T-helper 17 cell (primary cell): ENCODE measurements around the gene GSE1. TPM values are rescaled to one million over a fixed set of nuclear protein-coding genes. Genes with fewer than 3 reads are reported as not detected.
"Not testable (repeated sequence)": the region's sequence is repeated elsewhere in the genome, so short reads cannot be mapped to it uniquely, and the experiment has no call there.

ENCODE experiments used
- ATAC-seq: fragments of 150-1000 bp; cut with Tn5 transposase; 2 replicates; pipeline ENCODE4 v1.10.0; 2021; ENCODE audit warnings: mild to moderate bottlenecking, moderate library complexity
- DNase-seq, 3 donors: peaks; one replicate each; pipeline versions ENCODE4 v3.0.0 to v3.0.0-alpha.2; 2020 to 2021
- H3K9me3 ChIP-seq: one replicate; pipeline ENCODE4 v1.7.0; 2013; ENCODE audit warnings: low read length, mild to moderate bottlenecking; ENCODE audit not compliant: control insufficient read depth, poor library complexity, severe bottlenecking
- H3K27ac Mint-ChIP-seq: one replicate; pipeline ENCODE4 v1.8.0; 2022; ENCODE audit warnings: mild to moderate bottlenecking, moderate library complexity, mixed read lengths
- H3K27me3 Mint-ChIP-seq: one replicate; pipeline ENCODE4 v1.8.0; 2022; ENCODE audit warnings: mixed read lengths
- H3K36me3 Mint-ChIP-seq: one replicate; pipeline ENCODE4 v1.8.0; 2022; ENCODE audit warnings: low read depth, mixed read lengths
- H3K4me1 Mint-ChIP-seq: one replicate; pipeline ENCODE4 v1.8.0; 2022; ENCODE audit warnings: mild to moderate bottlenecking, mixed read lengths
- H3K4me3 Mint-ChIP-seq: one replicate; pipeline ENCODE4 v1.8.0; 2022; ENCODE audit warnings: mild to moderate bottlenecking, moderate library complexity, mixed read lengths
- total RNA-seq, 4 donors: library from RNA in 2 of 4; stranded (reverse) in 2 of 4; gene quantifications; one replicate each; pipeline ENCODE4 v1.2.3 and lab custom pipeline; 2022 to 2026

The GSE1 gene
- total RNA-seq, 2 donors from 2014 or later, result 39.1 to 40.9 TPM

DNA sequence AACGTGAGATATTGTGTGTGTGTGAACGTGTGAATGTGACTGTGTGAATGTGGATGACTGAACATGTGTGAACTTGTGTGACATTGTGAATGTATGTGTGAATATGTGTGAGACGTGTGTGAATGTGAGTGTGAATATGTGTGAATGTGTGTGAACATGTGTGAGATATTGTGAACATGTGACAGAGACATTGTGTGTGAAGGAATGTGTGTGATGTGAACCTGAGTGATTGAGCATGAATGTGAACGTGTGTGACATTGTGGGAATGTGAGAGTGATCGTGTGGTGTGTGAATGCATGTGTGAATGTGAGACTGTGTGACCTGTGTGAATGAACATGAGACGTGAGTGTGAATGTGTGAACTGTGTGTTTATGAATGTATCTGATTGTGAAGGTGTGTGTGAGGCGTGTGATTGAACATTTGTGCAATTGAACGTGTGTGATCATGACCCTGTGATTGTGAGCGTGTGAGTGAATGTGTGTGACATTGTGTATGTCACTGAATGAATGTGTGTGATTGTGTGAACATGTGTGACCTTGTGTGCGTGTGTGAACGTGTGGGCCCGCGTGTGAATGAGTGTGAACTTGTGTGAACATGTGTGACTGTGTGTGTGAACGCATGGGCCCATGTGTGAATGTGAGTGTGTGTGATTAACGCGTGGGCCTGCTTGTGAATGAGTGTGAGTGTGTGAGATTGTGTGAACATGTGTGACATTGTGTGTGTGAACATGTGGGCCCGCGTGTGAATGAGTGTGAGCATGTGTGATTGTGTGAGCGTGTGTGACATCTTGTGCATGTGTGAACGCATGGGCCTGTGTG lies 23.2 kb upstream of the GSE1 start:
- no peak for ATAC-seq
- H3K36me3 Mint-ChIP-seq, result no peaks in the 10 kb centered on the region

DNA sequence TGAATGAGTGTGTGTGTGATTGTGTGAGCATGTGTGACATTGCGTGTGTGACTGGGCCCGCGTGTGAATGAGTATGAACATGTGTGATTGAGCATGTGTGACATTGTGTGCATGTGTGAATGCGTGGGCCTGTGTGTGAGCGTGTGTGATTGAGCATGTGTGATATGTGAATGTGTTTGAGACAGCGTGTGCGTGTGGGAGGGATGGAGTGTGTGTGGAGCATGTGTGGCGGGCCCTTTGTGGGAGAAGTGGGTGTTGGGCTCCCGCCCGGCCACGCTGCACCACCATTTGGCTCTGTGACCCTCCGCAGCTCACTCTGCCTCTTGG lies 22.7 kb upstream of the GSE1 start:
- H3K4me1 Mint-ChIP-seq, result peaks cover 2% of the 10 kb centered on the region
- H3K36me3 Mint-ChIP-seq, result no peaks in the 10 kb centered on the region
- H3K9me3 ChIP-seq, result no peaks in the 10 kb centered on the region
- H3K4me3 Mint-ChIP-seq, result no peak overlapping the region
- H3K27ac Mint-ChIP-seq, result no peak overlapping the region
- ATAC-seq (no peak), DNase-seq (no peak)
- no peaks in the 10 kb centered on the region for H3K27me3 Mint-ChIP-seq

More for the DNA sequence above, 23.2 kb upstream of the GSE1 start:
- Mint-ChIP-seq H3K4me3 (no peak overlapping the region), H3K4me1 (peaks cover 2% of the 10 kb centered on the region), H3K27me3 (no peaks in the 10 kb centered on the region), H3K27ac (no peak overlapping the region)
- no peaks in the 10 kb centered on the region for H3K9me3 ChIP-seq
- DNase-seq, result no peak

- no peaks in the 10 kb centered on the region for H3K9me3 ChIP-seq
- no peaks in the 10 kb centered on the region for H3K36me3 Mint-ChIP-seq
- H3K27ac Mint-ChIP-seq, result peak overlapping the region; percentile 6
- peaks cover 2% of the 10 kb centered on the region for H3K4me1 Mint-ChIP-seq
- ATAC-seq (no peak), DNase-seq (no peak)
- H3K27me3 Mint-ChIP-seq, result no peaks in the 10 kb centered on the region
- H3K4me3 Mint-ChIP-seq, result no peak overlapping the region
Measured at GRCh38 chr16:85591381-85591780, 21.7 kb upstream of the GSE1 start.

DNA sequence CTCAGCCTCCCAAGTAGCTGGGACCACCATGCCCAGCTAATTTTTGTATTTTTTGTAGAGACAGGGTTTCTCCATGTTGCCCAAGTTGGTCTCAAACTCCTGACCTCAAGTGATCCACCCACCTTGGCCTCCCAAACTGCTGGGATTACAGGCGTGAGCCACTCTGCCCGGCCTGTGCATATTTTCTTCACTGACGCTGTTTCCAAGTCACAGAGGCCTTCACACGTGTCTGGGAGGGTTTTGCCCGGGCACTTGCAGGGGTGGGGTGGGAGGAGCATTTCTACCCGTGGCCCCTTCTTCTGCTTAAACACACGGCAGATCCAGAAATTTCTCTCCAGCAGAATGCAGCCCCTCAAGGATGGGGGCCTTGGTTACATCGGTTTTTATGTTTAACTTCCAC lies 20.8 kb upstream of the GSE1 start:
- H3K4me3 Mint-ChIP-seq, ATAC-seq: not testable (repeated sequence)
- peak overlapping the region; percentile 6 for H3K27ac Mint-ChIP-seq

GRCh38 chr16:85592700-85593493 lies 20.2 kb upstream of the GSE1 start:
- H3K9me3 ChIP-seq, result no peaks in the 10 kb centered on the region
- H3K4me3 Mint-ChIP-seq, result no peak overlapping the region
- H3K27ac Mint-ChIP-seq, result no peak overlapping the region
- no peaks in the 10 kb centered on the region for H3K36me3 Mint-ChIP-seq
- no peak for DNase-seq
- ATAC-seq, result no peak
- H3K4me1 Mint-ChIP-seq, result peaks cover 5% of the 10 kb centered on the region
- H3K27me3 Mint-ChIP-seq, result no peaks in the 10 kb centered on the region

More for the DNA sequence above, 20.8 kb upstream of the GSE1 start:
- H3K4me1 Mint-ChIP-seq, H3K27me3 Mint-ChIP-seq, H3K36me3 Mint-ChIP-seq, DNase-seq, H3K9me3 ChIP-seq: not testable (repeated sequence)

GRCh38 chr16:85593494-85594221 lies 19.5 kb upstream of the GSE1 start:
- Mint-ChIP-seq H3K36me3 (no peaks in the 10 kb centered on the region), H3K4me1 (peaks cover 5% of the 10 kb centered on the region), H3K27ac (no peak overlapping the region), H3K4me3 (no peak overlapping the region), H3K27me3 (no peaks in the 10 kb centered on the region)
- no peak for ATAC-seq
- no peaks in the 10 kb centered on the region for H3K9me3 ChIP-seq
- no peak for DNase-seq

DNA sequence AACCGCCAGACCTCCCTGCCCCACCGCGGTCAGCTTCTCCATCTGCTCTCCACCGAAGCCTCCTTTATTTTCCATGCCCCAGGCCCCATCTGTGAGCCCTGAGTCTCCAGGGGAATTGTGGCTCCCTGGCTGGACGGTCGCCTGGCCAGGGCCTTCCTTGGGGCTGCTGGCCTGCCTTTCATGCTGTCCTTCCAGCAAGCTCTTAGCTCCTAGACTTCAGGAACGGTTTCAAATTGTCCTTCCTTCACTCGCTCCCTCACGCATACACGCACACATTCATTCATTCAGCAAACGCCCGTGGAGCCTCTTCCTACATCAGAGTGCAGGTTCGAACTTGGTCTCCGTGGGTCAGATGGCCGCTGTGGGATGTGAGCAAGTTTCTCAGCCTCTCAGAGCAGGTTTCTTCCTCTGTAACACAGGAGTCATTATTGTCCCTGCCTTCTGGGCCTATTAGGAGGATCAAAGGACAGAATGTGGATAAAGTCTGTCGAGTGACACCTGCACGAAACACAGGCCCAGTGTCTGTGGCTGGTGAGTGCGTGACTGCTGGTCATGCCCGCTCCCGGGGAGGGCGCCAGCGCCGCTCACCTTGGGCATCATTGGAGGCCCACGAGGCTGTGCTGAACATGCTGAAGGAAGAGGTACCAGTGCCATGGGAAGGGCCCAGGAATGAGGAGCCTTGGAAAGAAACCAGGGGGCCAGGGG lies 18.7 kb upstream of the GSE1 start:
- H3K27ac Mint-ChIP-seq, result no peak overlapping the region
- H3K36me3 Mint-ChIP-seq, result no peaks in the 10 kb centered on the region
- H3K9me3 ChIP-seq, result no peaks in the 10 kb centered on the region
- no peak for ATAC-seq
- H3K27me3 Mint-ChIP-seq, result no peaks in the 10 kb centered on the region
- H3K4me3 Mint-ChIP-seq, result no peak overlapping the region
- no peak for DNase-seq
- H3K4me1 Mint-ChIP-seq, result peaks cover 7% of the 10 kb centered on the region

DNA sequence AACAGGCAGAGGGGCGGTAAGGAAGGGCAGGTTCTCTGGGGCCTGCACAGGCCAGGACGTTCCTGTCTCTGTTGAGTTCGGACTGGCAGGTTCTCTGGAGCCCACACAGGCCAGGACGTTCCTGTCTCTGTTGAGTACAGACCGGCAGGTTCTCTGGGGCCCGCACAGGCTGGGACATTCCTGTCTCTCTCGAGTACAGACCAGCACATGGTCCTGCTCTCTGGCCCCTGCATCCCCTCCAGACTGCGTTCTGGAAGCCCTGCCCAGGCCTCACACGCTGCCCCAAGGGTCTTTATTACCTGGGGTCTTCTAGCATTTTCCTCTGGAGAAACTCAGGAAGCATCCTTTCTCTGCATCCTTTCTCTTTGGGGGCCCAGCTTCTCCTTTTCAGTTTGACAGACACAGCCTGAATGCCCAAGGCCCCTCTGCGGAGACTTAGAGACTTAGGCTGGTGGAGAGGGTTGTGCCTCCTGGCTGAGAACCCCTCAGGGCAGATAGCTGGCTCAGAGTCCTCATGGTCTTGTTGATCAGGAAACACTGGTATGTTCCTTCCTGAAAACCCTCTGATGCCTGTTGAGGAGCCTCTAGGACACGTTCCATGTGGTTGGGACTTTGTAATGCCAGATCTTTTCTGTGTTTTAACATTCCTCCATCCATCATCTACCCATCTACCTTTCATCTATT lies 18.0 kb upstream of the GSE1 start:
- Mint-ChIP-seq H3K27me3 (no peaks in the 10 kb centered on the region), H3K4me3 (no peak overlapping the region), H3K27ac (no peak overlapping the region), H3K36me3 (no peaks in the 10 kb centered on the region), H3K4me1 (peaks cover 7% of the 10 kb centered on the region)
- no peaks in the 10 kb centered on the region for H3K9me3 ChIP-seq
- DNase-seq (no peak), ATAC-seq (no peak)

GRCh38 chr16:85595812-85596502 lies 17.2 kb upstream of the GSE1 start:
- Mint-ChIP-seq H3K4me1 (peaks cover 7% of the 10 kb centered on the region), H3K27me3 (no peaks in the 10 kb centered on the region), H3K36me3 (no peaks in the 10 kb centered on the region), H3K27ac (no peak overlapping the region), H3K4me3 (no peak overlapping the region)
- no peaks in the 10 kb centered on the region for H3K9me3 ChIP-seq
- no peak for ATAC-seq
- no peak for DNase-seq

DNA sequence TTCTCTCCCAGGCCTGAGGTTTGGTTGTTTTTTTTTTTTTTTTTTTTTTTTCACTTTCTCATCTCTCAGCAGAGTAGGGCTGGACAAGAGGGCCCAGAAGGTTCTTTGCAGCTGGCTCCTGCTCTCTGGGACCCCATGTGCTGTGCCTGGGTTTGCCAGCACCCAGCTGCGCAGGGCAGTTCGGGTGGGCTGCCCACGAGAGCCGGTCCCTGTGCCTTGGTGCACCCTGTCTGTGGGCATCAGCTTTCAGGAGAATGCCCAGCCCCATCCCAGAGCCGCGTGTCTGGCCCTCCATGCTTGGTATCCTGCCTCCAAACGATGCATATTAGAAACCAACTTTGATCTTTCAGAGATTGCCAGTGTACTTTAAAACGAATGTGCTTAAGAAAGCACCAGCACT lies 15.0 kb upstream of the GSE1 start:
- Mint-ChIP-seq H3K27ac (peak overlapping the region; percentile 56), H3K4me1 (peaks cover 4% of the 10 kb centered on the region), H3K27me3 (no peaks in the 10 kb centered on the region), H3K4me3 (no peak overlapping the region), H3K36me3 (no peaks in the 10 kb centered on the region)
- no peak for DNase-seq
- ATAC-seq, result no peak
- H3K9me3 ChIP-seq, result no peaks in the 10 kb centered on the region

DNA sequence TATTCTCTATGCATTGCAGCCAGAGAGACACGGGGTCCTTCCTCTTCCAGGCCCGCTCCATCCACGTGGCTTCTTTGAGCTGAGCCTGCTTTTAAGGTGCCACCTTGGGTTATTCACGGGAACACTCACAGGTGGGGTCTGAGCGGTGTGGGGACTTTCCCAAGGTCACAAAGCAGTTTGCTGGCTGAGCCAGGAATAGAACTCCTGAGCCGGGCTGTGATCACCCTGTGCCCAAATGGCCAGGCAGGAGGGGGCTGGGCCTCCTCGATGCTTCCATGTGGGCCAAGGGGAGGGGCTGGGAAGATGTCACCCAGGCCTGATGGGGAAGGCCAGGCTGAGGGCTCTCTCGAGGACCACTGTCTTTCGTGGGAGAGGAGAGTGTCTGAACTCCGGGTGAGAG lies 13.0 kb upstream of the GSE1 start:
- DNase-seq, result no peak
- peaks cover 4% of the 10 kb centered on the region for H3K4me1 Mint-ChIP-seq
- H3K27me3 Mint-ChIP-seq, result no peaks in the 10 kb centered on the region
- no peak for ATAC-seq
- H3K4me3 Mint-ChIP-seq, result no peak overlapping the region
- peak overlapping the region; percentile 74 for H3K27ac Mint-ChIP-seq
- no peaks in the 10 kb centered on the region for H3K9me3 ChIP-seq
- no peaks in the 10 kb centered on the region for H3K36me3 Mint-ChIP-seq
